NOMO-1 (cell line): Measurements from ENCODE around the gene CAD.

Experiments used
- DNase-seq, 2 experiments: peaks; one replicate each; lab custom pipeline; 2025; ENCODE audit not compliant: unreplicated experiment in 2 of 2; lab: John Stamatoyannopoulos, UW

CAD gene

DNA sequence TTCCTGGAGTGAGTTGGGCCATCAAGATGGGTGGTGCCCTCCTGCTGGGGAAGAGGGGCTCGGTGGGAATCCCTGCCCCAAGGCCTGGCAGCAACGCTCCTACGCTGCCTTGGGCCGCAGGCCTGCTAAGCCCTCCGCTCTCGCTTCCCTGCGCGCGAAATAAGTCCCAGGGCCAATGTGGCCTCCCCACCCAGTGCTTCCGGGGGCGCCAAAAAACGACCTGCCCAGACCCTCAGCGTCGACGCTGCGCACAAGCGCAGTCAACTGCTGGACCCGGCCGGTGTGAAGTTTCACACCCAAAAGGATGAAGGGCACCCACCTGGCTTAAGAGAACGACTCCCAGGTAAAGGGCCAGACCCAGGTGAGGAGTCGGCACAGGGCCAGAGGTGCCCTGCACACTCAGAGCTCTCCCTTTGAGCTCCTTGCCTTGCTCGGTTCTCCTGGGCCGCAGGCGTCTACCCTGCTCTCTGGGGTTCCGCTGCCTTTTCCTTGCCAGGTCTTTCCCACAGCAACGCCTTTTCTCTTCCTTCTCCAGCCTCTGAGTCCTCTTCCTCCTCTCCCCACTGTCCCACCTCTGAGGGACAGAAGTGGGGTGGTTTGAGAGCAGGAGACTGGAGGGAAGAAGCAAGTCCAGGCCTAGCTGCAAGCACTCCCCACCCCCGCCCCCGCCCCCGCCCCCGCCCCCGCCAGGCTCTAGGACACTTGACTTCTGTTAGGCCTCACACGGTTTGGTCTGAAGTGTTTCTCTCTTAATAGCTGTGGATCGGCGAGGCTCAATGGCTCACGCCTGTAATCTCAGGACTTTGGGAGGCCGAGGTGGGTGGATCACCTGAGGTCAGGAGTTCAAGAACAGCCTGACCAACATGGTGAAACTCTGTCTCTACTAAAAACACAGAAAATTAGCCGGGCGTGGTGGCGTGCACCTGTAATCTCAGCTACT, 58.3 kb downstream of the CAD start, which contains the start of gene DNAJC5G:
Gene DNAJC5G (plus strand): TSS at position 223 of the 940 bp plus-strand sequence. CDS start 1,296 bp downstream, outside the sequence.
- no peak for DNase-seq

DNA sequence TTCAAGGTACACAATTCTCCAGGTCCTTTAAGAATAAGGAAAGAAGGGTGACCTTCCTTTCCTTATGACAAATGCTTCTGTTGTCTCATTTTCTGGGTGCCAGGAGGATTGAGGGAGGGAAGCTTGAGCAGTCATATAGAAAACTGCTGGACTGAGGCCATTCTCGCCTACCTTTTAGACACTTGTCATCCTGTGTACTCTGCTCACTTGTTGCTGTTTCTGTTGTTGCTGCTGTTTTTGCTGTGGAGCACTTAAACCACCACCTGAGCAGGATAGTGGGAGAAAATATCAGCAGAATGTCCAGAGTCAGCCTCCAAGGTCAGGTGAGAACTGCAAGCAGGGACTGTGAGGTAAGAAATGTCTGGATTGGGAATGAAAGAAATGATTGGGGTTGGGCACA, 60.8 kb downstream of the CAD start:
- DNase-seq: no peak

DNA sequence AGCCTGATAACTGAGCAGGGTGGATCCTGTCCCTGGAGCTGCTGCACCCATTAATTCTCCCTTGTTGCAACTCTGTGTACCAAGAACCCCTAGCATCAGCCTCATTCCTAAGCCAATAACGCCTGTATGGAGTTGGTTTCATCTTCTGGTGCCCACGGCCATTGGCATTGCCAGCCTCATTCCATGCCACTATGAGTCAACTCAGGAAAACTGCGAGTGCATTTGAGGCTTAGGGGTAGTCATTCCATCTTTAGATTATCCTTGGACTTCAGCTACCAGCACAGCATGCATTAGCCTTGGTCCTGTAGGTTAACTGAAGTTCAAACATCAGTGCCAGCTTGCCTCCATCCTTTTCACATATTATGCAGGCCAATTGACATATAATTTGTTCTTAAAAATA, 63.7 kb downstream of the CAD start:
- DNase-seq: no peak

DNA sequence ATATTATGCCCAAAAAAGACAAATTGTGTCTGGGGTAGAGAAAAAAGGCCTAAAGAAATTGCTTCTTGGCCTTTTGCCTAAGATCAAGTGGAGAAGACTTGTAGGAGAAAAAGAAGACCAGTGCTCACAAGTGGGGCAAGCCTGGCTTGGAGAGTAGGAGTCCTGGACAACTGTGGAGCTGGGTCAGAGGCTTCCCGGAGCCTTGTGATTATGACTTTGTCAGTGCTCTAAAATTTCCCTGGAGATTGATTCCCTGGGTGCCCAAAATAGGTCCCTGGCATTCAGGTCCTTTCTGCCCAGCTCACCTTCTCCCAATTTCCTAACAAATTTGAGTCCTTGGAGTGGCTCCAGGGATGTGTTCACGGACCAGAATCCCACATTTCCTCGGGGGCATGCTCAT, 64.3 kb downstream of the CAD start:
- DNase-seq: no peak

DNA sequence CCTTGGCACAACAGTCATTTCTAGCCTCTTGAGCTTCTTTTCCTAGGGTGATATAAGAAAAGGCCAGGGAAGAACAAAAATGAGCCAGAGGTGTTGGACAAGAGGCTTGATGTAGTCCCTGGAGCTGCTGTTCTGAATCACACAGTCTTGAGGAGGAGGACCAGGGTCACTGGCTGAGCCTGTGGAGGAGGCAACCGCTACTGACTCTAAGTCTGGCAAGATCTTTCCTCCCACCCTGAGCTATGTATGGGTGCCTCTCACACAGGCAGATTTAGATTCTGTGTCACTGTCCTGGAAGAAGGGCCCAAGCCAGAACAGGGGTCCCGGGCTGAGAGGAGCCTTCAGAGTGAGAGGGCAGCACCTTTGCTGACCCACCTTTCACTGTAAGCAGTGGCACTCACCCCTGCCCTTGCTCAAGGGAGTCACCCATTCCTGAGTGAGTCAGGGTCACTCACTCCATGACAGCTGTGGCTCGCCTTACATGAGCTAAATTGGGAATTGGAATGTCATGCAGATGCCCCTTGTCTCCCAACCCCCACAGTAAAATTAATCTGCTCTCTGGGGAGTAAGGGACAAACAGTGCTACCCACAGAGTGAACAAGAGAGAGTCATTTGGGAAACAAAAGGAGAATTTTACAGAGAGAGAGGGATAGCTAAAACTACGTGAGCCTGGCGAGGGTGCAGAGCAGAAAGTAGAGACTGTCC, 64.8 kb downstream of the CAD start, which contains the start of gene TRIM54:
Gene TRIM54 (plus strand): TSS at position 575 of the 705 bp plus-strand sequence. CDS start 303 bp downstream, outside the sequence.
- no peak for DNase-seq

GRCh38 chr2:27282892-27283291, 65.7 kb downstream of the CAD start:
- DNase-seq: no peak

DNA sequence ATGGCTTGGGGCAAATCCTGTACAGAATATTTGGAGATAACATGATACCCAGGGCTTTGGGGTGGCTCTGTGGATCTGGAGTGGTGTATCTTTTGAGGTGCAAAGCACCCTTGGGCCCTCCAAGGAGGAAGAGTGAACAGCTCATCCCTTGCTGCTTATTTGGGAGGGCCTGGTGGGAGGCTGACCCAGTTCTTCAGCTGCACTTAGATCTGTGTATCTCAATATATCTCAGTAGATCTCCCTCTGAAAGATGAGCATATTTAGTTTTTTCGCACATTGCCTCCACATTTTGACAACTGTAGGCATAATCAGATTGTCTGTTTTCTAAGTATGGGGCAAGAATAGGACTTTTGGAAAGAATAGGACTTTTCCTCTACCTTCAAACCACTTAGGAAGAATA, 67.8 kb downstream of the CAD start:
- no peak for DNase-seq

DNA sequence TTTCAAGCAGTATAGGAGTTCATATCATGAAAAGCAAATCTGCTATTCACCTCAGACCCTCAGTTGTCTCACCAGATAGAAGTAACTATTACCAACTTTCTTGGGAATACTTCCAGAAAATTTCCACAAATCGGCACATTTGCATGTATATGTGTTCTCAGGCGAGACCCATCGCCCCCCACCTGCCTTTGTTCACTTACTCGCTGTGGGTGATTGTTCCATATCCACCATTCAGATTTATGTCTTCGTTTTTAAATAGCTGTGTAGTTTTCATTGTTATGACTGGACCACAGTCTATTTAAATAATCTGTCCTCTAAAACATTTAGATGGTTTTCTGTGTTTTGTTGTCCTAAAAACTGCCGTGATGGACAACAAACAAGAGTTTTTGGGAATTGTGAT, 68.3 kb downstream of the CAD start:
- DNase-seq: no peak

- no peak for DNase-seq
Measured at GRCh38 chr2:27288610-27289009, 71.4 kb downstream of the CAD start.

GRCh38 chr2:27290549-27290948, 73.4 kb downstream of the CAD start:
- peak; percentile 4 to 36 for DNase-seq

GRCh38 chr2:27291865-27292264, 74.7 kb downstream of the CAD start:
- DNase-seq: no peak
